Neuron (in vitro differentiated cells): ENCODE data around the gene IQUB.
A peak's percentile ranks its signal among the peaks of the same experiment; 100 is the strongest.

Source experiments
- H2AFZ ChIP-seq: one replicate; pipeline ENCODE4 v1.6.1; 2013; ENCODE audit warnings: low read depth, mild to moderate bottlenecking, inconsistent platforms, low read length, moderate library complexity
- H3K27me3 ChIP-seq: one replicate; pipeline ENCODE4 v1.6.1; 2013; ENCODE audit warnings: low read length; ENCODE audit not compliant: insufficient read depth
- H3K36me3 ChIP-seq: one replicate; pipeline ENCODE4 v1.6.1; 2013; ENCODE audit warnings: low read length; ENCODE audit not compliant: insufficient read depth
- H3K4me1 ChIP-seq: one replicate; pipeline ENCODE4 v1.6.1; 2013; ENCODE audit warnings: low read length; ENCODE audit not compliant: insufficient read depth
- H3K4me3 ChIP-seq: 2 replicates; pipeline ENCODE4 v1.5.1; 2013; ENCODE audit warnings: mild to moderate bottlenecking, low read length, moderate library complexity
- H3K9me3 ChIP-seq: one replicate; pipeline ENCODE4 v1.6.1; 2013; ENCODE audit warnings: low read length

IQUB gene

GRCh38 chr7:123534383-123535260 lies at the start of gene IQUB:
TSS of gene IQUB (minus strand) at chr7:123534595. CDS start at chr7:123512340, 22,255 bp downstream.
- Histone ChIP-seq H3K9me3 (no peaks in the 10 kb centered on the region), H3K4me1 (peaks cover 8% of the 10 kb centered on the region), H3K27me3 (no peaks in the 10 kb centered on the region), H3K36me3 (no peaks in the 10 kb centered on the region), H3K4me3 (peak within 1 kb of the TSS; percentile 67), H2AFZ (peak within 1 kb of the TSS; percentile 59)

- H3K4me3 ChIP-seq, result no peak overlapping the region
- no peak overlapping the region for H2AFZ ChIP-seq
- no peaks in the 10 kb centered on the region for H3K9me3 ChIP-seq
- H3K36me3 ChIP-seq, result no peaks in the 10 kb centered on the region
- H3K27me3 ChIP-seq, result no peaks in the 10 kb centered on the region
- no peaks in the 10 kb centered on the region for H3K4me1 ChIP-seq
Observed at GRCh38 chr7:123583821-123584220, 49.4 kb upstream of the IQUB start.

- Histone ChIP-seq H3K27me3 (no peaks in the 10 kb centered on the region), H3K36me3 (no peaks in the 10 kb centered on the region), H3K9me3 (no peaks in the 10 kb centered on the region), H2AFZ (no peak overlapping the region), H3K4me1 (no peaks in the 10 kb centered on the region), H3K4me3 (no peak overlapping the region)
Observed at GRCh38 chr7:123581162-123581459, 46.7 kb upstream of the IQUB start.

GRCh38 chr7:123580406-123581161 lies 46.2 kb upstream of the IQUB start:
- H3K27me3 ChIP-seq, result no peaks in the 10 kb centered on the region
- H3K4me3 ChIP-seq, result no peak overlapping the region
- no peaks in the 10 kb centered on the region for H3K9me3 ChIP-seq
- H2AFZ ChIP-seq, result no peak overlapping the region
- H3K4me1 ChIP-seq, result no peaks in the 10 kb centered on the region
- H3K36me3 ChIP-seq, result no peaks in the 10 kb centered on the region

- no peaks in the 10 kb centered on the region for H3K9me3 ChIP-seq
- no peaks in the 10 kb centered on the region for H3K36me3 ChIP-seq
- no peaks in the 10 kb centered on the region for H3K27me3 ChIP-seq
- no peak overlapping the region for H2AFZ ChIP-seq
- no peak overlapping the region for H3K4me3 ChIP-seq
- H3K4me1 ChIP-seq, result no peaks in the 10 kb centered on the region
Observed at GRCh38 chr7:123579416-123579815, 45.0 kb upstream of the IQUB start.

GRCh38 chr7:123573896-123574467 lies 39.6 kb upstream of the IQUB start:
- Histone ChIP-seq H3K9me3 (no peaks in the 10 kb centered on the region), H3K4me1 (no peaks in the 10 kb centered on the region), H3K27me3 (no peaks in the 10 kb centered on the region), H2AFZ (no peak overlapping the region), H3K4me3 (no peak overlapping the region), H3K36me3 (no peaks in the 10 kb centered on the region)

- H3K9me3 ChIP-seq, result no peaks in the 10 kb centered on the region
- no peaks in the 10 kb centered on the region for H3K27me3 ChIP-seq
- no peak overlapping the region for H3K4me3 ChIP-seq
- H3K4me1 ChIP-seq, result no peaks in the 10 kb centered on the region
- no peak overlapping the region for H2AFZ ChIP-seq
- no peaks in the 10 kb centered on the region for H3K36me3 ChIP-seq
Observed at GRCh38 chr7:123573341-123573740, 38.9 kb upstream of the IQUB start.

GRCh38 chr7:123571684-123572083 lies 37.3 kb upstream of the IQUB start:
- H2AFZ ChIP-seq, result no peak overlapping the region
- no peaks in the 10 kb centered on the region for H3K9me3 ChIP-seq
- no peaks in the 10 kb centered on the region for H3K4me1 ChIP-seq
- H3K4me3 ChIP-seq, result no peak overlapping the region
- no peaks in the 10 kb centered on the region for H3K27me3 ChIP-seq
- no peaks in the 10 kb centered on the region for H3K36me3 ChIP-seq

- no peak overlapping the region for H3K4me3 ChIP-seq
- H3K36me3 ChIP-seq, result no peaks in the 10 kb centered on the region
- H3K4me1 ChIP-seq, result no peaks in the 10 kb centered on the region
- no peaks in the 10 kb centered on the region for H3K9me3 ChIP-seq
- H2AFZ ChIP-seq, result no peak overlapping the region
- H3K27me3 ChIP-seq, result no peaks in the 10 kb centered on the region
Observed at GRCh38 chr7:123571187-123571586, 36.8 kb upstream of the IQUB start.

GRCh38 chr7:123570390-123571182 lies 36.2 kb upstream of the IQUB start:
- no peaks in the 10 kb centered on the region for H3K36me3 ChIP-seq
- H3K4me1 ChIP-seq, result no peaks in the 10 kb centered on the region
- H3K4me3 ChIP-seq, result no peak overlapping the region
- no peaks in the 10 kb centered on the region for H3K27me3 ChIP-seq
- H2AFZ ChIP-seq, result no peak overlapping the region
- no peaks in the 10 kb centered on the region for H3K9me3 ChIP-seq

- Histone ChIP-seq H3K9me3 (no peaks in the 10 kb centered on the region), H3K27me3 (no peaks in the 10 kb centered on the region), H3K36me3 (no peaks in the 10 kb centered on the region), H2AFZ (no peak overlapping the region), H3K4me1 (no peaks in the 10 kb centered on the region), H3K4me3 (no peak overlapping the region)
Observed at GRCh38 chr7:123569352-123570010, 35.1 kb upstream of the IQUB start.

- Histone ChIP-seq H3K4me1 (peaks cover 3% of the 10 kb centered on the region), H3K27me3 (peaks cover 10% of the 10 kb centered on the region), H3K9me3 (no peaks in the 10 kb centered on the region), H3K36me3 (no peaks in the 10 kb centered on the region), H2AFZ (no peak overlapping the region), H3K4me3 (no peak overlapping the region)
Observed at GRCh38 chr7:123562121-123562520, 27.7 kb upstream of the IQUB start.
